Limb (tissue), 2 donors: ENCODE results near the gene LCE1B.

Source experiments
- DNase-seq, 2 donors: peaks; one replicate each; pipeline ENCODE4 v3.0.0-alpha.2; 2016; ENCODE audit errors: extremely low spot score in 2 of 2

LCE1B gene, protein sequence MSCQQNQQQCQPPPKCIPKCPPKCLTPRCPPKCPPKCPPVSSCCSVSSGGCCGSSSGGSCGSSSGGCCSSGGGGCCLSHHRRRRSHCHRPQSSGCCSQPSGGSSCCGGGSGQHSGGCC

DNA sequence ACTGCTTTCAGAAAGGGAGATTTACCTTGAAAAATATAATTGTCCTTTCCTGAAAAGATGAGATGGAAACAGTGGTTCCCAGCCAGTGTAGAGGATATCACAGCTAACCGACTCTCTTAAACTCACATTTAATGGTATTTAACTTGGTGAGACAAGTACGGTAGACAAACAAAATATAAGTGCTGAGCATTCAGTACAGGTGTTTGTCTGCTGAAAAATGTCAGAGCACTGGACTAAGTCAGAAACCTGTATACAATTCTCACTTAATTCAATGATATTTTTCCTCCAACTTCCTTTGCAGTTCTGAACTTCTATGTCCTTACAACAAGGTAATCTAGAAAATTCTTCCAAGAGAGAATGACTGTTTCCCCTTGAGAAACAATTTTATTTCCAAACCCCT is at the start of gene LCE1B:
TSS of gene LCE1B (plus strand) at position 301 of the 400 bp plus-strand sequence. CDS start 476 bp downstream, outside the sequence.
- DNase-seq, result no peak

DNA sequence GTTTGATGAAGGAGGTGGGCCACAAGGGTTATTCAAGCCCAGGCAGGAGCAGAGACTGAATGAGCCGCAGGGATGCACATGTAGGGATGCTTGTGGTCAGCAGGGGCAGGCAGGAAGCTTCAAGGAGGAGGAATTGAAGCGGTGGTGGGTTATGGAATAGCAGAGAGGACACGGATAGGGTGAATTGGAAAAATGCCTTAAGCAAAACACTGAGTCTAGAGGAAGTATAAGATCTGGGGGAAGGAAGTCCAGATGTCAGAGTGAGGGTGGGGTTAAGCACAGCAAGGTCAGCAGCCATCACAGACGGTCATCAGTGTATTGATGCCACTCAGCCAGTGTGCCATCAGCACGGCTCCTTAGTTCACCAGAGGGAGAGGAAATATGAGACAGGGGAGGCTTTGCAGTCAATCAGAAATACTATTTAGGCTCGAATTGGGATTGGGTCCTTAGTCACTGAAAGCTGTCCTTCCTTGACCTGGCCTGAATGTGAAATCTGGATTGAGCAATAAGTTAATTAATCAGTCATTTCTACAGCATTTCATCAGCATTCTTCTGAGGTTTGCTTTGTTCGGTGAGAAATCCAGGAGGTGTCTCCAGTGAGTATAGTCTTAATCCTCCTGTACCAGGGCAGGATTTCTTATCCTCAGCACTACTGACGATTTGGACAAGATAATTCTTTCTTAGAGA is 42.8 kb upstream of the LCE1B start:
- no peak for DNase-seq

DNA sequence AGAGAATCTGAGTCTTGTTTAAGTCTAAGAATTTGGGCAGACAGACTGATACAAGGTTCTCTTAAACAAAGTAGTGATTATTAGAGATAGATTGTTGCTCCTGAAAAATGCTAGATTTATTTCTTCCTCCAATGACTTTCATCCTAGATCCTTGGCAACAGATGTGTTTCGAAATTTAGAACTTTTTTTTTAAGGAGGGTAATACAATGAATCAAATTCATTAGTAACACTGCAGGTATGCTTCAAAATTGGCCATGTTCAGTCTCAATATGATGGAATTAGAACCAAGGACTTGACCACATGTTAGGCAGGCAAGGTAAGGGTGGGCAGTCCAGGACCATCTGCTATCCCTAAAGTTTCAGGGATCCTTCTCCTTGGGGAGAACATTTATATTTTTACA is 41.4 kb upstream of the LCE1B start:
- no peak for DNase-seq

DNA sequence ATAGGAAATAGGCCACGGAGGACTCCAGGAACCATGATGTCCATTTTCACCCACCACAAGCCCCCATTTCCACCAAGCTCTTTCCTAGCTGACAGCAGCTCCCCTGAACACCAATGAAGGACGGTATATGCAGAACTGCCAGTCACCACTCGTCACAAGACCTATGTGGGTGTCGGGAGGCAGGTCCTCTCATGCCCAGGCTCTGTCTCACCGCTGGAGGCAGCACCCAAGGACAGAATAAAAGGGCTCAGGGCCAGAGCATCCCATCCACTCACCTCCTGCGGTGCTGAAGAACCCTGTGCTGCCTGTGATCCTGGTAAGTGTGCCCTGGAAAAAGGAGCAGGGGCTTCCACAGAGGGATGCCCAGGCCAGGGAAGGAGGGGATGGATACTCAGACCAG is 36.9 kb upstream of the LCE1B start, which contains the start of gene LCE1F:
TSS of gene LCE1F (plus strand) at position 266 of the 400 bp plus-strand sequence. CDS start 1,232 bp downstream, outside the sequence.
- no peak for DNase-seq

DNA sequence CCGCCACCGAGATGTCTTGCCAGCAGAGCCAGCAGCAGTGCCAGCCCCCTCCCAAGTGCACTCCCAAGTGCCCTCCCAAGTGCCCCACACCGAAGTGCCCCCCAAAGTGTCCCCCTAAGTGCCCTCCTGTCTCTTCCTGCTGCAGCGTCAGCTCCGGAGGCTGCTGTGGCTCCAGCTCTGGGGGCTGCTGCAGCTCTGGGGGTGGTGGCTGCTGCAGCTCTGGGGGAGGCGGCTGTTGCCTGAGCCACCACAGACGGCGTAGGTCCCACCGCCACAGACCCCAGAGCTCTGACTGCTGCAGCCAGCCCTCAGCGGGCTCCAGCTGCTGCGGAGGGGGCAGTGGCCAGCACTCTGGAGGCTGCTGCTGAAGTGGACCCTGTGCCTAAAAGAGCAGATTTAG is 35.4 kb upstream of the LCE1B start:
- DNase-seq, result no peak

DNA sequence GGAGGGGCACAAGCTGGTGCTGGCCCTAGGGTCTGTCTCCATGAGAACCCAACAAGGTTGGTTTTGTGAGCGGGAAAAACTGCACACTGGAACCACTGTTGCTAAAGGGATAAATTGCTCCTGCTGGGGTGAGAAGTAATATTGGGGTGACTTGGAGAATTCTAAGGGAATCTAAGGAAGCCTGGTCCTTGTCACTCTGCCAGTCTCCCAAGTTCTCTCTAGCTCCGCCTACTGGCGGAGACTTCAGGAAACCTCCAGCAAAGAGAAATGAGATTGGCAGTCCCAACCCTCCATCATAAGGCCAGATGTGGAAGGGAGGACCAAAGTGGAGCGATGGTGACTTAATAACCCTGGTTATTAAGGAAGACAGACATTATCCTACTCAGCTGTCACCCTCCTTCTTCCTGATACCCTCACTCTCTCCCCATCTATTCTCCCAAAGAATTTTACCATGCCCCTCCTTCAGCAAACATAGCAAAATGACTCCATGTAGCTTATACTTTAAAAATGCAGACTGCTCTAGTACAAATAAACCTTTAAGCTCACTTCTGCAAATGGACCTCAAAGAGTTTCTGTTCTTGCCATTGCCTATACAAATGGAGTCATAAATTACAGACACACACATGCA is 34.1 kb upstream of the LCE1B start:
- no peak for DNase-seq

DNA sequence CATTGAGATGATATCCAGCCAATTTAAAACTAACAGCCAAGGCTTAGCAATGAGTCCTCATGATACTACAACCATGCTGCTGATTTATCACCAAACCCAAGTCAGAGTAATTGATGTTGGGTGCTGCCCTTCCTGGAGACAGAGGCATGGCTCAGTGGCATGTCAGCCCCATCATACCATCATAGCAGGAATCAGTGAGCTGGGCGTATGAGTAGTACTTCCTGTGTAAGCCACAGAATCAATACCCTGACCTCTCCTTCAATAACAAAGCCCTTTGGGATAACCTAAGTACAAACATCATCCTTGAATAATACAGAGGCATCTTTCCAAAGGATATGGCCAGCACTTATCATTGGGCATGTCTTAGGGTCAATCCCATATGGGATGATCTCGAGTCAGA is 28.7 kb upstream of the LCE1B start:
- no peak for DNase-seq

DNA sequence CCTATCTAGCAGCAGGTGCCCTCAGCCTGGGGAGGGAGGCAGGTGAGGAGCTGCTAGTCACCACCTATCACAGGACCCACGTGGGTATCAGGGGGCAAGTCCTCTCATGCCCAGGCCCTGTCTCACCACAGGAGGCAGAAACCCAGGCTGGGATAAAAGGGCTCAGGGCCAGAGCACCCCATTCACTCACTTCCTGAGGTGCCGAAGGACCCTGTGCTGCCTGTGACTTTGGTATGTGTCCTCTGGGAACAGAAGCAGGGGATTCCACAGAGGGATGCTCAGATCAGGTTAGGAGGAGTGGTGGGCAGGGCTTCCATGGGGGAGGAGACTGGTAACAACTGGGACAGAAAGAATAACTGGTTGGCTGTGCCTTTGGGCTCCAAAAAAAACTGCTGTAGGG is 25.7 kb upstream of the LCE1B start, which contains the start of gene LCE1E:
TSS of gene LCE1E (plus strand) at position 181 of the 400 bp plus-strand sequence. CDS start 1,043 bp downstream, outside the sequence.
- DNase-seq, result no peak

DNA sequence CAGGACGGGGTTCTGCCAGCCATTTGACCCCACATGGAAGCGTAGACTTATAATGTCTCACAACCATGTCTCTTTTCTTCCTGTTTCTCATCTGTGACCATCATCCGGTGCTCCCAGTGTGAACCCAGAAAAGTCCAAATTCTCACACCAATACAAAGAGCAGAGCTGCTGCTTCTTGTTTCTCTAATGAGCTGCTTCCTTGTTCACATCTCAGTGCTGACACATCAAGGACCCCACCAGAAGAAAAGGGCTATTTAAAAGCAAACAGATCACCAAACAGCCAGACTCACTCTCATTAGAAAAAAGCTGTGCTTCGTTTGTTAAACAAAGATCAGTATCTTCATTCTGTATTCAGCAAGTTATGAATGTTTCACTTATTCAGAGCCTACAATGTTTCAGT is 16.1 kb upstream of the LCE1B start:
- no peak for DNase-seq

DNA sequence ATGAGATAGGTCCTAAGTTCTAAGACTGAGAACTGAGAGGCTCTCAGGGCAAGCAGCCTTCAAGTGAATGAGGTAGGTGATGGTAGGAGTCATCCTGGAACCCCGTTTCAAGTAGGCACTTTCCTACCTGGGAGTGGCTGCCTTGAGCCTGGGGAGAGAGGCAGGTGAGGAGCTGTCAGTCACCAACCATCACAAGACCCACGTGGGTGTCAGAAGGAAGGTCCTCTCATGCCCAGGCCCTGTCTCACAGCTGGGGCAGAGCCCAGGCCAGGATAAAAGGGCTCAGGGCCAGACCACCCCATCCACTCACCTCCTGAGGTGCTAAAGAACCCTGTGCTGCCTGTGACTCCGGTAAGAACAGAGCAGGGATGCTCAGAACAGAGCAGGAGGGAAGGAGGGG is 15.3 kb upstream of the LCE1B start, which contains the start of gene LCE1D:
TSS of gene LCE1D (plus strand) at position 301 of the 400 bp plus-strand sequence. CDS start 1,074 bp downstream, outside the sequence.
- no peak for DNase-seq

DNA sequence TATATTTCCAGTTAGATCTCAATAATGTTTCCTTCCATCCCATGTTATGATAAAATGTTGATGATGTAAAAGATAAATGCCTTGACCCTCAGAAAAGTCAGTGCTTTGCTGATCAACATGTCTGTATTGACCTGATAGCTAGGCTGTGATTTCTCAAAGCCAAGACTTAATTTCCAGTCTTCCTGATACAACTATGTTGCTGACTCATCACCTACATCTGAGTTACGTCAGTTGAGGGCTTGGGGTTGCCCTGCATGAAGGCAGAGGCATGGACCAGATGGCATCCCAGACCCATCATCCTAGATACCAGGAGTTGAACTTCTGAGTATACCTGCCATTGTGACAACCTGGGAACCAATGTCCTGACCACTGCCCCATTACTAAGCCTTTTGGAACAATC is 10.4 kb upstream of the LCE1B start:
- DNase-seq, result no peak

DNA sequence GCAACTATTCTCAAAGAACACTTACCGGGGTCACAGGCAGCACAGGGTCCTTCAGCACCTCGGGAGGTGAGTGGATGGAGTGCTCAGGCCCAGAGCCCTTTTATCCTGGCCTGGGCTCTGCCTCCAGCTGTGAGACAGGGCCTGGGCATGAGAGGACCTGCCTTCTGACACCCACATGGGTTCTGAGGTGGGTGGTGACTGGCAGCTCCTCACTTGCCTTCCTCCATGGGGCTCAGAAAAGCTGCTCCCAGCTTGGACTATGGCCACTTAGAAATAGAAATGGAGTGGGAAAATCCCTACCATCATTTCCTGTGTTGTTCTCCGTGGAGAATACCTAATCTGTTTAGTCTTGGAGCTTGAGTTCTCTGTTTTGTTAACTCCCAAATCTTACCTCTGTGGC is 5.2 kb upstream of the LCE1B start, which contains the start of gene LCE1C:
TSS of gene LCE1C (minus strand) at position 76 of the 400 bp plus-strand sequence. CDS start 1,173 bp downstream, outside the sequence.
- no peak for DNase-seq

DNA sequence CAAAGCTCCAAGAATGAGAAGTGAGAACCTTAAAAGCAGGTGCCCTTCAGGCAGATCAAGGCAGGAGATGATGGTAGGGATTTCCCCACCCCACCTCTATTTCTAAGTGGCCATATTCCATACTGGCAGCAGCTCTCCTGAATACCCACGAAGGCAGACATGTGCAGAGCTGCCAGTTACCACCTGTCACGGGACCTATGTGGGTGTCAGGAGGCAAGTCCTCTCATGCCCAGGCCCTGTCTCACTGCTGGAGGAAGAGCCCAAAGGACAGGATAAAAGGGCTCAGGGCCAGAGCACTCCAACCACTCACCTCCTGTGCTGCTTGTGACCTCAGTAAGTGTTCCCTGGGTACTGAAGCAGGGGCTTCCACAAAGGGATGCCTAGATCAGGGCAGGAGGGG is 721 bp upstream of the LCE1B start:
- no peak for DNase-seq

DNA sequence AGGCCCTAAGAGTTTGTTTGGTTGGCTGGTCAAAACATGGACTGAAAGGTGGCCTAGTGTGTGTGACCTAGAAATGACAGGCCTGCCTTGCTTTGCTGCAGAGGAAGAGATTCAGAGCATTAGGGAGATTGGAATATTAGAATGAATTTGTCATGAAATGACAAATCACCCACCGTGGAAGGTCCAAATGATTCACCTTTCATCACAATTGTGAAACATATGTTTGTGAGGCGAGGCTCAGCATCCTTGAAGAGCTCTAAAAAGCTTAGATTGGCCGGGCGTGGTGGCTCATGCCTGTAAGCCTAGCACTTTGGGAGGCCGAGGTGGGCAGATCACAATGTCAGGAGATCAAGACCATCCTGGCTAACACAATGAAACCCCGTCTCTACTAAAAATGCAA is 5.5 kb downstream of the LCE1B start:
- no peak for DNase-seq

DNA sequence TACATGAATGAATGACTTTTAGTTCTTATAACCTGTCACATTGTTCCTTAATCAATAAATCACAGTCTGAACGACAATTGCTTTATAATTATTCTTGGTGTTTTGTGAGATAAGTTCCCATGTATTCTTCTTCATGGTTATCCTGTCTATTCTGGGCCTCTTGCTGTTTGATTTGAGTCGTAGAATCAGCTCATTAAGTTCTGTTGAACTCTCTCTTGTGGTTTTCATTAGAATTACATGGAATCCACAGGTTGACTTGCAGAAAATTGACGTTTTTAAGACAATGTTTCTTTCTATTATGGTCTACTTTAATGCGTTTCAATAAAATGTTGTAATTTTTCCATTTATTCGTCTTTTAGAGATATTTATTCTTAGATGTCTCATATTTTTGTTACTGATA is 11.5 kb downstream of the LCE1B start:
- no peak for DNase-seq

DNA sequence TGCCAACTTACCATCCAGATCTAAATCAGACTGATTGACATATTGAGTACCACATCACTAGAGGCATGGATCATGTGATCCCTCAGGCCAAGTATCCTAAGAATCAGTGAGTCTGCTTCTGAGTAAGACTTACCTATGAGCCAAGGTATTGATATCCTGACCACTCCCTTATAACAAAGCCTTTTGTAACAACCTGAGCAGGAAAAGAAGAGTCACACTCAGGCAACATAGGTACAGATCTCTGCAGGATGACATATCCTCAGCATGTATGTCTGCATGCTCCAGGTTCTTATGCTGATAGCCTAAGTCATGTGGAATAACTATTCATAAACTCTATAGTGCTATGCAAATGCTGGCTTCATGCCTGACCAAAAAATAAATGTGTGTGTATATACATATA is 13.2 kb downstream of the LCE1B start:
- DNase-seq, result no peak

DNA sequence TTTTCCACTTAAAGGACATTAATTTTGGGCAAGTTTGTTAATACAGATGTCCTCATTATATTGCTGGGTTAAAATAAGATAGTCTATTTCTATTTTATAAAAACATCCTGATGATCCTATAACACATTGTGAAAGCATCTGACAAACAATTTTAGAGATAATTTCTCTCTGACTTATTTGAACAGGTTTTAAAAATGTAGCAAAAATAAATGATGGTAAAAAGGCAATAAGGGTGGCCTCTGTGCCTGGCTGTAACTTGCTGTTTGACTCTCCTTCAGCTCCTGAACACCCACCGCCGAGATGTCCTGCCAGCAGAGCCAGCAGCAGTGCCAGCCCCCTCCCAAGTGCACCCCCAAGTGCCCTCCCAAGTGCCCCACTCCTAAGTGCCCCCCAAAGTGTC is 15.4 kb downstream of the LCE1B start, which contains the start of gene LCE1A:
TSS of gene LCE1A (plus strand) at position 301 of the 400 bp plus-strand sequence. CDS start at position 301, 0 bp downstream.
- DNase-seq, result no peak

DNA sequence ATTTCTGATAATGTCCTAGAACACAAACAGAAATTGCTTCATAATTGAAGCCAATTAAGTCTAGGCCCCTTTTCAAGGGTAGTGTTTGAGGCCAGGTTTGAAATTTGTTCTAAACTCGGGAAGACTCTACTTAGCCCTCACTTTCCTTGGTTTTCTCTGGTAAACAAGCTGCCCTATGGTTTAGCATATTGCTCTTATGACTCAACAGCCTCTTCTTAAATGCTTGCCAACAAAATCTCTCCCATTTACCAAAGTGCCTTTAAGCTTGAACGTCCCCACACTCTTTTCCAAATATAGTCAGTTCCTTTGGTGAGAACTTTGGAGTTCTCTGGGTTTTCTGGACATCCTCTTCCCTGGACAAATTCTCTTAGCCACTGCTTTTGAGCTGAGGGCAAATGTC is 25.1 kb downstream of the LCE1B start:
- DNase-seq, result no peak

DNA sequence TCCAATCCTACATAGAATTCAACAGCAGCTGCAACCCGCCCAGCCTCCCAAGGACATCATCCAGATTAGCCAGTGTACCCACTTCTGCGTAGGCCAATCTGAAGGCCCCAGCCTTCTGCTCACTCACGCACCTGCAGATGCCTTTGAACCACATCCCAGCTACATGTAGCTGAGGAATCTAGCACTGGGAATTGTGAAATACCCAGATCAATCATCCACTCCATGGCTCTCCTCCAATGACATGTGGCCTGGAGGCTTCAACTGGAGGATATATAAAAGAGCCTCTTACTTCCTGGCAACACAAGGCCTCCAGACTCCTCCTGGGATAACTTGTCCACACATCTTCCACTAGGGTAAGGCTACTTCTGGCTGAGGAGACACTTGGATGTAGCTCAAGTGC is 30.8 kb downstream of the LCE1B start, which contains the start of gene LCE6A:
TSS of gene LCE6A (plus strand) at position 301 of the 400 bp plus-strand sequence. CDS start 665 bp downstream, outside the sequence.
- no peak for DNase-seq

DNA sequence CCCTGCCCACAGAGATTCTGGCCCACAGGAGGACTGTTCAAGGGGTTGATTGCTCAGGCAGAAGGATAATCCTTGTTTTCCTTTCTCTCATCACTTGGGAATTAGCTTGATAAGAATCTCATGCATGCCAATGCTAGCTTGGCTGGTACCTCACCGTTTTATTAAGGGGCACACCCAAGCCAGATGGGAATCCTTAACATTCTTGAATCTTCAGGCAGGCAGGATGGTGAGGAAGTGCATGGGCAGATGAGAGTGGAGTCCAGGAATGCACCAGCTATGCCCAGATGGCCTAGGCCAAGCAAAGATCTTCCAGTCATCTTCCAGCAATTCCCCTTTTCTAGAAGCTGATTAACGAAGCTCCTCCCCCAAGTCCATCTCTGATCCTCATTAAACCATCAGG is 43.9 kb downstream of the LCE1B start:
- no peak for DNase-seq

DNA sequence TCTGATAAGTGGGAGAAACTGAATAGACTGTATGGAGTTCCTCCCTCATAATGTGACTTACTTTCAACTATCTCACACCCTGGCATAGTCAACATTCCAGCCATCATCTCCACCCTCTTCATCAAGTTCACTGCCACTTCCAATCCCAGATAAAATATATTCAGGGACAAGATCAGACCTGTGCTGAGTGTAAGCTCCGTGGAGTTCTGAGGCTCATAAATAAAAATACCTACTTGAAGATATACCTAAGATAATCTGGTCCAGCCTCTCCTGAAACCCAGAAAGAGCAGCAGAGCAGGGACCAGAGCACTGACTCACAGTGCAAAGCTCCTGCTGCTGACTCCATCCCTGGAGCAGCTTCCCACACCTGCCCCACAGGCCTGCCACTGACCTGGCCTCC is 46.3 kb downstream of the LCE1B start:
- DNase-seq, result no peak

DNA sequence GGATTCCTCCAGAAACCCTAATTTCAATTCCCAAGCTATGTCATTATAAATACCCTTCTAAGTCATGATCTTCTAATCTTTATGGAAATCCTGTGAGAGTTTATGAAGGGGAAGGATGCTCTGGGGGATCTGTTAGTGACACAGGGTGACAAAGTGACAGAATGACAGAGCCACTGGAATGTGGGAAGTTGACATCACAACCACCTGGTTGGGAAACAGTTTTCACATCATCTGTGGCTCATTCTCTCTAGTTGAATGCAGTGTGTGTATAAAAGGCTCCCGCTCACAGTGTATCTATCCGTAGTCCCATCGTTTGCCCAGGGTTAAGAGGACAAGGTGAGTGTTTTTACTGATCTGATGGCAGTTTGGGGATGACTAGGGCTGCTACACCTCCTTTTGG is 47.9 kb downstream of the LCE1B start, which contains the start of gene LCE7A:
TSS of gene LCE7A (plus strand) at position 301 of the 400 bp plus-strand sequence. CDS start 702 bp downstream, outside the sequence.
- no peak for DNase-seq
